ENCODE data around the gene NKAIN2.

- TF ChIP-seq, protein P1, sequence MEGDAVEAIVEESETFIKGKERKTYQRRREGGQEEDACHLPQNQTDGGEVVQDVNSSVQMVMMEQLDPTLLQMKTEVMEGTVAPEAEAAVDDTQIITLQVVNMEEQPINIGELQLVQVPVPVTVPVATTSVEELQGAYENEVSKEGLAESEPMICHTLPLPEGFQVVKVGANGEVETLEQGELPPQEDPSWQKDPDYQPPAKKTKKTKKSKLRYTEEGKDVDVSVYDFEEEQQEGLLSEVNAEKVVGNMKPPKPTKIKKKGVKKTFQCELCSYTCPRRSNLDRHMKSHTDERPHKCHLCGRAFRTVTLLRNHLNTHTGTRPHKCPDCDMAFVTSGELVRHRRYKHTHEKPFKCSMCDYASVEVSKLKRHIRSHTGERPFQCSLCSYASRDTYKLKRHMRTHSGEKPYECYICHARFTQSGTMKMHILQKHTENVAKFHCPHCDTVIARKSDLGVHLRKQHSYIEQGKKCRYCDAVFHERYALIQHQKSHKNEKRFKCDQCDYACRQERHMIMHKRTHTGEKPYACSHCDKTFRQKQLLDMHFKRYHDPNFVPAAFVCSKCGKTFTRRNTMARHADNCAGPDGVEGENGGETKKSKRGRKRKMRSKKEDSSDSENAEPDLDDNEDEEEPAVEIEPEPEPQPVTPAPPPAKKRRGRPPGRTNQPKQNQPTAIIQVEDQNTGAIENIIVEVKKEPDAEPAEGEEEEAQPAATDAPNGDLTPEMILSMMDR (conservative IDR thresholded peaks at IDR 0.05), result no peak
- TF ChIP-seq ZFX (IDR thresholded peaks at IDR 0.05), result no peak
Measured at GRCh38 chr6:124655866-124656265, 852.2 kb downstream of the NKAIN2 start.

All from C4-2B (cell line).